Neuronal stem cell (in vitro differentiated cells): ENCODE measurements around the gene ICA1.

Experiments used
- DNase-seq: peaks from one replicate; pipeline ENCODE4 v3.0.0-alpha.2; 2013; ENCODE audit warnings: low spot score
- H2AFZ ChIP-seq: one replicate; pipeline ENCODE4 v1.6.1; 2013; ENCODE audit warnings: mild to moderate bottlenecking, low read length, inconsistent platforms
- H2AK5ac ChIP-seq: 2 replicates; pipeline ENCODE4 v1.6.1; 2013; ENCODE audit warnings: low read depth, mild to moderate bottlenecking, inconsistent platforms, low read length, moderate library complexity, mixed read lengths
- H2BK120ac ChIP-seq: 2 replicates; pipeline ENCODE4 v1.6.1; 2013; ENCODE audit warnings: low read depth, mild to moderate bottlenecking, inconsistent platforms, low read length, moderate library complexity, mixed read lengths
- H2BK12ac ChIP-seq: one replicate; pipeline ENCODE4 v1.6.1; 2013; ENCODE audit warnings: low read length, inconsistent platforms
- H2BK15ac ChIP-seq: 2 replicates; pipeline ENCODE4 v1.6.1; 2013; ENCODE audit warnings: mild to moderate bottlenecking, low read length, inconsistent platforms, mixed read lengths
- H2BK5ac ChIP-seq: one replicate; pipeline ENCODE4 v1.6.1; 2013; ENCODE audit warnings: inconsistent platforms, mild to moderate bottlenecking, low read length, moderate library complexity
- H3K14ac ChIP-seq: one replicate; pipeline ENCODE4 v1.6.1; 2013; ENCODE audit warnings: low read length, inconsistent platforms
- H3K18ac ChIP-seq: 2 replicates; pipeline ENCODE4 v1.6.1; 2013; ENCODE audit warnings: low read length, inconsistent platforms
- H3K23ac ChIP-seq: 2 replicates; pipeline ENCODE4 v1.6.1; 2013; ENCODE audit warnings: low read depth, mild to moderate bottlenecking, mixed read lengths, low read length, inconsistent platforms; ENCODE audit not compliant: poor library complexity
- H3K27ac ChIP-seq: replicated peaks from 3 replicates; pipeline ENCODE4 v1.5.1; 2013; ENCODE audit warnings: low read length, inconsistent platforms
- H3K27me3 ChIP-seq, 3 experiments: 2 replicates each; pipeline ENCODE4 v1.6.1; 2013; ENCODE audit warnings: low read length in 3 of 3, mild to moderate bottlenecking in 2 of 3, inconsistent platforms in 1 of 3, low read depth in 1 of 3, mixed read lengths in 1 of 3, moderate library complexity in 1 of 3; ENCODE audit not compliant: control insufficient read depth in 3 of 3, insufficient read depth in 3 of 3
- H3K36me3 ChIP-seq, 2 donors: replicated peaks in 1 of 2; 2 replicates each; pipeline ENCODE4 v1.6.1; 2013; ENCODE audit warnings: low read length in 2 of 2; ENCODE audit not compliant: control insufficient read depth in 2 of 2, insufficient read depth in 2 of 2
- H3K4ac ChIP-seq: 2 replicates; pipeline ENCODE4 v1.6.1; 2013; ENCODE audit warnings: inconsistent platforms, mild to moderate bottlenecking, low read length, moderate library complexity
- H3K4me1 ChIP-seq, 2 donors: 1 replicate in 1 of 2; 2 replicates in 1 of 2; pipeline ENCODE4 v1.6.1; 2013; ENCODE audit warnings: low read length in 2 of 2, low read depth in 1 of 2; ENCODE audit not compliant: control insufficient read depth in 2 of 2, insufficient read depth in 1 of 2
- H3K4me2 ChIP-seq: one replicate; pipeline ENCODE4 v1.6.1; 2013; ENCODE audit warnings: mild to moderate bottlenecking, low read length, inconsistent platforms; ENCODE audit not compliant: insufficient read depth, poor library complexity, severe bottlenecking
- H3K4me3 ChIP-seq, 2 donors: 2 replicates each; pipeline ENCODE4 v1.5.1; 2013; ENCODE audit warnings: low read length in 2 of 2, mild to moderate bottlenecking in 2 of 2, inconsistent platforms in 1 of 2, moderate library complexity in 1 of 2
- H3K79me1 ChIP-seq: one replicate; pipeline ENCODE4 v1.6.1; 2013; ENCODE audit warnings: low read depth, mild to moderate bottlenecking, inconsistent platforms, low read length, moderate library complexity
- H3K9ac ChIP-seq: one replicate; pipeline ENCODE4 v1.6.1; 2013; ENCODE audit warnings: mild to moderate bottlenecking, low read depth, low read length, inconsistent platforms; ENCODE audit not compliant: poor library complexity
- H3K9me3 ChIP-seq, 2 donors: replicated peaks in 1 of 2; 2 replicates each; pipeline versions ENCODE3 to v1.6.1; 2013; ENCODE audit warnings: low read length in 2 of 2, mild to moderate bottlenecking in 2 of 2, inconsistent platforms in 1 of 2, low read depth in 1 of 2, mixed read lengths in 1 of 2, moderate library complexity in 1 of 2; ENCODE audit not compliant: control insufficient read depth in 2 of 2, insufficient read depth in 1 of 2
- H4K8ac ChIP-seq: one replicate; pipeline ENCODE4 v1.6.1; 2013; ENCODE audit warnings: low read depth, mild to moderate bottlenecking, inconsistent platforms, low read length, moderate library complexity
- H4K91ac ChIP-seq: one replicate; pipeline ENCODE4 v1.6.1; 2013; ENCODE audit warnings: low read length, low read depth, mild to moderate bottlenecking, inconsistent platforms; ENCODE audit not compliant: poor library complexity
- WGBS, 2 donors: extraction: QIAGEN DNeasy Blood & Tissue Kit; methylation state at CpG; one replicate each; pipeline ENCODE4 v1.1.7; 2013; ENCODE audit warnings: missing lambda C conversion rate in 2 of 2, mixed read lengths in 1 of 2; ENCODE audit not compliant: insufficient read length in 2 of 2, insufficient replicate concordance in 1 of 2; ENCODE audit errors: extremely low coverage in 2 of 2; 5-methylcytosine and 5-hydroxymethylcytosine counted together

Gene ICA1

GRCh38 chr7:8147760-8148463, 114.1 kb downstream of the ICA1 start:
- Histone ChIP-seq H3K4me3 (no peak overlapping the region), H3K36me3 (no peaks in the 10 kb centered on the region), H3K14ac (no peak overlapping the region), H3K27me3 (no peaks in the 10 kb centered on the region), H2AFZ (no peak overlapping the region), H4K8ac (no peak overlapping the region), H3K9me3 (peaks cover 0 to 3% of the 10 kb centered on the region in 2 donors), H2BK15ac (no peak overlapping the region), H3K4ac (no peak overlapping the region), H3K79me1 (no peaks in the 10 kb centered on the region), H2BK120ac (no peak overlapping the region), H4K91ac (no peak overlapping the region), H3K23ac (no peak overlapping the region), H3K9ac (no peak overlapping the region), H3K27ac (no peak overlapping the region), H3K4me1 (peaks cover 13 to 27% of the 10 kb centered on the region in 2 donors), H3K4me2 (no peak overlapping the region), H2BK12ac (no peak overlapping the region), H3K18ac (no peak overlapping the region), H2BK5ac (no peak overlapping the region), H2AK5ac (no peak overlapping the region)
- no peak for DNase-seq
- no CpG with 5 or more reads among the region's 11 CpGs for WGBS, 2 donors

GRCh38 chr7:8146788-8147413, 115.1 kb downstream of the ICA1 start:
- H3K27me3 ChIP-seq = no peaks in the 10 kb centered on the region
- no peaks in the 10 kb centered on the region for H3K36me3 ChIP-seq
- no peak overlapping the region for H3K4me2 ChIP-seq
- H2BK5ac ChIP-seq = no peak overlapping the region
- no peak overlapping the region for H3K23ac ChIP-seq
- no peak overlapping the region for H3K18ac ChIP-seq
- H3K14ac ChIP-seq = no peak overlapping the region
- no peak overlapping the region for H2BK120ac ChIP-seq
- no peak overlapping the region for H3K9ac ChIP-seq
- DNase-seq = peak; percentile 24
- H3K4me3 ChIP-seq = peak overlapping the region in 1 of 2 donors; percentile 7
- H3K4me1 ChIP-seq = peaks cover 13 to 27% of the 10 kb centered on the region in 2 donors
- peak overlapping the region; percentile 22 for H2AFZ ChIP-seq
- H3K79me1 ChIP-seq = no peaks in the 10 kb centered on the region
- no peak overlapping the region for H4K91ac ChIP-seq
- no peak overlapping the region for H2BK12ac ChIP-seq
- WGBS, 2 donors = no CpG with 5 or more reads among the region's 8 CpGs
- H3K4ac ChIP-seq = no peak overlapping the region
- no peak overlapping the region for H4K8ac ChIP-seq
- H3K27ac ChIP-seq = no peak overlapping the region
- H3K9me3 ChIP-seq = no peaks in the 10 kb centered on the region
- no peak overlapping the region for H2AK5ac ChIP-seq
- no peak overlapping the region for H2BK15ac ChIP-seq

GRCh38 chr7:8146106-8146787, 115.7 kb downstream of the ICA1 start:
- Histone ChIP-seq H2BK120ac (no peak overlapping the region), H2AFZ (peak overlapping the region; percentile 22), H3K4me2 (no peak overlapping the region), H3K14ac (no peak overlapping the region), H2BK15ac (no peak overlapping the region), H4K91ac (no peak overlapping the region), H3K18ac (no peak overlapping the region), H3K9me3 (no peaks in the 10 kb centered on the region), H3K79me1 (no peaks in the 10 kb centered on the region), H3K4me3 (peak overlapping the region in 1 of 2 donors; percentile 7), H3K4me1 (peaks cover 13 to 27% of the 10 kb centered on the region in 2 donors), H2BK5ac (no peak overlapping the region), H3K4ac (no peak overlapping the region), H3K36me3 (no peaks in the 10 kb centered on the region), H2BK12ac (no peak overlapping the region), H3K9ac (no peak overlapping the region), H3K27me3 (no peaks in the 10 kb centered on the region), H4K8ac (no peak overlapping the region), H3K27ac (no peak overlapping the region), H3K23ac (no peak overlapping the region), H2AK5ac (no peak overlapping the region)
- DNase-seq = no peak
- WGBS, 2 donors = no CpG with 5 or more reads among the region's 12 CpGs

GRCh38 chr7:8144856-8145255, 117.1 kb downstream of the ICA1 start:
- Histone ChIP-seq H3K27ac (no peak overlapping the region), H2AFZ (no peak overlapping the region), H2BK120ac (no peak overlapping the region), H3K4me3 (no peak overlapping the region), H3K14ac (no peak overlapping the region), H3K23ac (no peak overlapping the region), H3K9me3 (no peaks in the 10 kb centered on the region), H2BK5ac (no peak overlapping the region), H3K36me3 (no peaks in the 10 kb centered on the region), H3K4ac (no peak overlapping the region), H2BK12ac (no peak overlapping the region), H3K79me1 (no peaks in the 10 kb centered on the region), H2BK15ac (no peak overlapping the region), H3K27me3 (no peaks in the 10 kb centered on the region), H3K9ac (no peak overlapping the region), H3K4me2 (no peak overlapping the region), H3K4me1 (peaks cover 13 to 27% of the 10 kb centered on the region in 2 donors), H4K8ac (no peak overlapping the region), H2AK5ac (no peak overlapping the region), H4K91ac (no peak overlapping the region), H3K18ac (no peak overlapping the region)
- no CpG with 5 or more reads among the region's 4 CpGs for WGBS, 2 donors
- no peak for DNase-seq
